Activated T-cell treated with anti-CD3 and anti-CD28 coated beads, Interleukin-2, amount 50 U/mL, for 72 hours (primary cell): ENCODE results near the gene CPSF7. TPM values are rescaled to one million over a fixed set of nuclear protein-coding genes. Genes with fewer than 3 reads are reported as not detected.
A peak's percentile ranks its signal among the peaks of the same experiment; 100 is the strongest.

ENCODE experiments used
- ATAC-seq, 2 donors: fragments of 150-1000 bp; cut with Tn5 transposase; replicated peaks in 1 of 2; 2 replicates each; pipeline ENCODE4 v1.10.0; 2021; ENCODE audit warnings: moderate library complexity in 2 of 2, mild to moderate bottlenecking in 1 of 2
- DNase-seq, 2 donors: peaks; one replicate each; pipeline ENCODE4 v3.0.0; 2021 to 2022; ENCODE audit warnings: mixed read lengths in 1 of 2
- H3K27ac Mint-ChIP-seq: one replicate; pipeline ENCODE4 v1.8.0; 2022; ENCODE audit warnings: mild to moderate bottlenecking, moderate library complexity, mixed read lengths
- H3K27me3 Mint-ChIP-seq: one replicate; pipeline ENCODE4 v1.8.0; 2022; ENCODE audit warnings: low read depth, mixed read lengths
- H3K36me3 Mint-ChIP-seq, 2 donors: one replicate each; pipeline ENCODE4 v1.8.0; 2022; ENCODE audit warnings: mixed read lengths in 2 of 2, mild to moderate bottlenecking in 1 of 2; ENCODE audit not compliant: insufficient read depth in 2 of 2
- H3K4me1 Mint-ChIP-seq: one replicate; pipeline ENCODE4 v1.8.0; 2022; ENCODE audit warnings: low read depth, mixed read lengths
- H3K4me3 Mint-ChIP-seq, 2 donors: one replicate each; pipeline ENCODE4 v1.8.0; 2022; ENCODE audit warnings: mild to moderate bottlenecking in 2 of 2, mixed read lengths in 2 of 2, moderate library complexity in 2 of 2
- H3K9me3 Mint-ChIP-seq, 2 donors: one replicate each; pipeline ENCODE4 v1.8.0; 2022; ENCODE audit warnings: mixed read lengths in 2 of 2
- total RNA-seq, 2 donors: library from RNA; stranded (reverse); gene quantifications; one replicate each; pipeline ENCODE4 v1.2.3, GENCODE V29; 2022

The CPSF7 gene
- total RNA-seq, 2 donors from 2014 or later, result 164 to 223 TPM

GRCh38 chr11:61425367-61426131, 4.2 kb downstream of the CPSF7 start:
- Mint-ChIP-seq H3K4me3 (peak overlapping the region in 1 of 2 donors; percentile 50), H3K27me3 (no peaks in the 10 kb centered on the region), H3K4me1 (peaks cover 59% of the 10 kb centered on the region), H3K9me3 (no peaks in the 10 kb centered on the region), H3K27ac (peak overlapping the region; percentile 87), H3K36me3 (peaks cover 7 to 45% of the 10 kb centered on the region in 2 donors)
- DNase-seq, result no peak
- ATAC-seq, result no peak

- Mint-ChIP-seq H3K27ac (no peak overlapping the region), H3K36me3 (peaks cover 13 to 56% of the 10 kb centered on the region in 2 donors), H3K4me1 (peaks cover 68% of the 10 kb centered on the region), H3K9me3 (no peaks in the 10 kb centered on the region), H3K4me3 (no peak overlapping the region), H3K27me3 (no peaks in the 10 kb centered on the region)
- ATAC-seq (no peak), DNase-seq (no peak)
These were observed 7.5 kb downstream of the CPSF7 start for GRCh38 chr11:61422226-61422625.

- Mint-ChIP-seq H3K27me3 (no peaks in the 10 kb centered on the region), H3K4me3 (no peak overlapping the region), H3K36me3 (peaks cover 12 to 58% of the 10 kb centered on the region in 2 donors), H3K4me1 (peaks cover 38% of the 10 kb centered on the region), H3K27ac (peak overlapping the region; percentile 80), H3K9me3 (no peaks in the 10 kb centered on the region)
- ATAC-seq (peak in 1 of 2 donors; percentile 23), DNase-seq (no peak)
These were observed 11.6 kb downstream of the CPSF7 start for GRCh38 chr11:61418136-61418535.

- no peak overlapping the region for H3K4me3 Mint-ChIP-seq
These were observed 12.1 kb downstream of the CPSF7 start for GRCh38 chr11:61417670-61418069.

GRCh38 chr11:61416941-61417340, 12.8 kb downstream of the CPSF7 start:
- no peak overlapping the region for H3K4me3 Mint-ChIP-seq
- no peaks in the 10 kb centered on the region for H3K27me3 Mint-ChIP-seq
- H3K4me1 Mint-ChIP-seq, result peaks cover 31% of the 10 kb centered on the region
- peak overlapping the region; percentile 57 for H3K27ac Mint-ChIP-seq
- peaks cover 12 to 59% of the 10 kb centered on the region in 2 donors for H3K36me3 Mint-ChIP-seq
- DNase-seq, result no peak
- H3K9me3 Mint-ChIP-seq, result no peaks in the 10 kb centered on the region
- ATAC-seq, result no peak

More at GRCh38 chr11:61417670-61418069, 12.1 kb downstream of the CPSF7 start:
- no peak for DNase-seq
- Mint-ChIP-seq H3K4me1 (peaks cover 36% of the 10 kb centered on the region), H3K9me3 (no peaks in the 10 kb centered on the region), H3K27me3 (no peaks in the 10 kb centered on the region), H3K27ac (peak overlapping the region; percentile 80), H3K36me3 (peaks cover 12 to 59% of the 10 kb centered on the region in 2 donors)
- no peak for ATAC-seq

GRCh38 chr11:61415381-61415780, 14.4 kb downstream of the CPSF7 start:
- DNase-seq (no peak), ATAC-seq (no peak)
- peaks cover 22% of the 10 kb centered on the region for H3K4me1 Mint-ChIP-seq
- no peak overlapping the region for H3K4me3 Mint-ChIP-seq
- no peaks in the 10 kb centered on the region for H3K27me3 Mint-ChIP-seq
- H3K36me3 Mint-ChIP-seq, result peaks cover 17 to 60% of the 10 kb centered on the region in 2 donors
- no peaks in the 10 kb centered on the region for H3K9me3 Mint-ChIP-seq
- peak overlapping the region; percentile 90 for H3K27ac Mint-ChIP-seq

GRCh38 chr11:61414547-61414946, 15.2 kb downstream of the CPSF7 start:
- ATAC-seq (no peak), DNase-seq (no peak)
- peaks cover 16 to 55% of the 10 kb centered on the region in 2 donors for H3K36me3 Mint-ChIP-seq
- peaks cover 13% of the 10 kb centered on the region for H3K4me1 Mint-ChIP-seq
- no peaks in the 10 kb centered on the region for H3K27me3 Mint-ChIP-seq
- peak overlapping the region; percentile 90 for H3K27ac Mint-ChIP-seq
- no peaks in the 10 kb centered on the region for H3K9me3 Mint-ChIP-seq
- H3K4me3 Mint-ChIP-seq, result no peak overlapping the region

GRCh38 chr11:61413496-61413895, 16.3 kb downstream of the CPSF7 start:
- H3K27ac Mint-ChIP-seq, result peak overlapping the region; percentile 62
- DNase-seq, result no peak
- peaks cover 12 to 56% of the 10 kb centered on the region in 2 donors for H3K36me3 Mint-ChIP-seq
- H3K4me3 Mint-ChIP-seq, result no peak overlapping the region
- no peaks in the 10 kb centered on the region for H3K27me3 Mint-ChIP-seq
- ATAC-seq, result no peak
- peaks cover 7% of the 10 kb centered on the region for H3K4me1 Mint-ChIP-seq
- no peaks in the 10 kb centered on the region for H3K9me3 Mint-ChIP-seq

GRCh38 chr11:61411589-61411988, 18.2 kb downstream of the CPSF7 start:
- DNase-seq, result no peak
- Mint-ChIP-seq H3K9me3 (no peaks in the 10 kb centered on the region), H3K4me3 (no peak overlapping the region), H3K36me3 (peaks cover 9 to 55% of the 10 kb centered on the region in 2 donors), H3K27me3 (no peaks in the 10 kb centered on the region), H3K4me1 (no peaks in the 10 kb centered on the region), H3K27ac (no peak overlapping the region)
- ATAC-seq, result no peak

GRCh38 chr11:61406991-61407728, 22.6 kb downstream of the CPSF7 start:
- Mint-ChIP-seq H3K27ac (peak overlapping the region; percentile 27), H3K4me1 (peaks cover 5% of the 10 kb centered on the region), H3K27me3 (no peaks in the 10 kb centered on the region), H3K36me3 (peaks cover 16 to 51% of the 10 kb centered on the region in 2 donors), H3K9me3 (no peaks in the 10 kb centered on the region), H3K4me3 (no peak overlapping the region)
- DNase-seq (no peak), ATAC-seq (no peak)

- no peak for ATAC-seq
- H3K27ac Mint-ChIP-seq, result peak overlapping the region; percentile 22
- peaks cover 13 to 43% of the 10 kb centered on the region in 2 donors for H3K36me3 Mint-ChIP-seq
These were observed 23.7 kb downstream of the CPSF7 start for GRCh38 chr11:61406067-61406466.

GRCh38 chr11:61404641-61405040, 25.1 kb downstream of the CPSF7 start:
- ATAC-seq (no peak), DNase-seq (no peak)
- Mint-ChIP-seq H3K4me1 (peaks cover 5% of the 10 kb centered on the region), H3K9me3 (no peaks in the 10 kb centered on the region), H3K4me3 (no peak overlapping the region), H3K36me3 (peaks cover 11 to 37% of the 10 kb centered on the region in 2 donors), H3K27me3 (no peaks in the 10 kb centered on the region), H3K27ac (peak overlapping the region; percentile 54)

More at GRCh38 chr11:61406067-61406466, 23.7 kb downstream of the CPSF7 start:
- Mint-ChIP-seq H3K4me3 (no peak overlapping the region), H3K27me3 (no peaks in the 10 kb centered on the region), H3K9me3 (no peaks in the 10 kb centered on the region), H3K4me1 (peaks cover 5% of the 10 kb centered on the region)
- no peak for DNase-seq

GRCh38 chr11:61404103-61404502, 25.7 kb downstream of the CPSF7 start:
- Mint-ChIP-seq H3K4me1 (peaks cover 5% of the 10 kb centered on the region), H3K36me3 (peaks cover 11 to 37% of the 10 kb centered on the region in 2 donors), H3K27ac (peak overlapping the region; percentile 54), H3K4me3 (no peak overlapping the region), H3K27me3 (no peaks in the 10 kb centered on the region), H3K9me3 (no peaks in the 10 kb centered on the region)
- ATAC-seq (no peak), DNase-seq (no peak)
